GM12874 (cell line): ENCODE data around the gene IRGC.

ENCODE experiments used
- TF ChIP-seq, protein P1 (sequence below): IDR thresholded peaks from 2 replicates; pipeline ENCODE4 v1.5.1; 2011; ENCODE audit warnings: low read depth, mild to moderate bottlenecking, control low read depth, low read length, moderate library complexity; ENCODE audit not compliant: insufficient read depth

IRGC gene, protein sequence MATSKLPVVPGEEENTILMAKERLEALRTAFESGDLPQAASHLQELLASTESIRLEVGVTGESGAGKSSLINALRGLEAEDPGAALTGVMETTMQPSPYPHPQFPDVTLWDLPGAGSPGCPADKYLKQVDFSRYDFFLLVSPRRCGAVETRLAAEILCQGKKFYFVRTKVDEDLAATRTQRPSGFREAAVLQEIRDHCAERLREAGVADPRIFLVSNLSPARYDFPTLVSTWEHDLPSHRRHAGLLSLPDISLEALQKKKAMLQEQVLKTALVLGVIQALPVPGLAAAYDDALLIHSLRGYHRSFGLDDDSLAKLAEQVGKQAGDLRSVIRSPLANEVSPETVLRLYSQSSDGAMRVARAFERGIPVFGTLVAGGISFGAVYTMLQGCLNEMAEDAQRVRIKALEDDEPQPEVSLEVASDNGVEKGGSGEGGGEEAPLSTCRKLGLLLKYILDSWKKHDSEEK

DNA sequence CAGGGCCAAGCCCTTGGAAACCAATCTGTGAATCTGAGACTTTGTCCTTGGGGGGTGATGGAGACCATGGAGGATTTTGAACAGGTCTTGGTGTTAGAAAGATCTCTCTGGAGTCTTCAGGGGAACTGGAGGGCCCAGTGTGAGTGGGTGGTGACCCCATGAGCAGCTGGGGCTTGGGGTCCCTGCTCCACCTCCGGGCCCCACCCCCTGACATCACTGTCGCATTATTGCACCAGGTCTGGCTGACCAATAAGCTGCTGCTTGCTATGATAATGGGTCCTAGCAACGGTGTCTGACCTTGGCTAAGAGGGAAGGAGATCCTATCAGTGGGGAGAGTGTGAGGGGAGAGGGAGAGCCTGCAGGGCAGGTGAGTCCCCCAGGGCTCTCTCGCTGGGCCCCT is at the start of gene IRGC:
TSS of gene IRGC (plus strand) at position 301 of the 400 bp plus-strand sequence. CDS start 2,483 bp downstream, outside the sequence.
- TF ChIP-seq, protein P1, sequence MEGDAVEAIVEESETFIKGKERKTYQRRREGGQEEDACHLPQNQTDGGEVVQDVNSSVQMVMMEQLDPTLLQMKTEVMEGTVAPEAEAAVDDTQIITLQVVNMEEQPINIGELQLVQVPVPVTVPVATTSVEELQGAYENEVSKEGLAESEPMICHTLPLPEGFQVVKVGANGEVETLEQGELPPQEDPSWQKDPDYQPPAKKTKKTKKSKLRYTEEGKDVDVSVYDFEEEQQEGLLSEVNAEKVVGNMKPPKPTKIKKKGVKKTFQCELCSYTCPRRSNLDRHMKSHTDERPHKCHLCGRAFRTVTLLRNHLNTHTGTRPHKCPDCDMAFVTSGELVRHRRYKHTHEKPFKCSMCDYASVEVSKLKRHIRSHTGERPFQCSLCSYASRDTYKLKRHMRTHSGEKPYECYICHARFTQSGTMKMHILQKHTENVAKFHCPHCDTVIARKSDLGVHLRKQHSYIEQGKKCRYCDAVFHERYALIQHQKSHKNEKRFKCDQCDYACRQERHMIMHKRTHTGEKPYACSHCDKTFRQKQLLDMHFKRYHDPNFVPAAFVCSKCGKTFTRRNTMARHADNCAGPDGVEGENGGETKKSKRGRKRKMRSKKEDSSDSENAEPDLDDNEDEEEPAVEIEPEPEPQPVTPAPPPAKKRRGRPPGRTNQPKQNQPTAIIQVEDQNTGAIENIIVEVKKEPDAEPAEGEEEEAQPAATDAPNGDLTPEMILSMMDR: no peak

DNA sequence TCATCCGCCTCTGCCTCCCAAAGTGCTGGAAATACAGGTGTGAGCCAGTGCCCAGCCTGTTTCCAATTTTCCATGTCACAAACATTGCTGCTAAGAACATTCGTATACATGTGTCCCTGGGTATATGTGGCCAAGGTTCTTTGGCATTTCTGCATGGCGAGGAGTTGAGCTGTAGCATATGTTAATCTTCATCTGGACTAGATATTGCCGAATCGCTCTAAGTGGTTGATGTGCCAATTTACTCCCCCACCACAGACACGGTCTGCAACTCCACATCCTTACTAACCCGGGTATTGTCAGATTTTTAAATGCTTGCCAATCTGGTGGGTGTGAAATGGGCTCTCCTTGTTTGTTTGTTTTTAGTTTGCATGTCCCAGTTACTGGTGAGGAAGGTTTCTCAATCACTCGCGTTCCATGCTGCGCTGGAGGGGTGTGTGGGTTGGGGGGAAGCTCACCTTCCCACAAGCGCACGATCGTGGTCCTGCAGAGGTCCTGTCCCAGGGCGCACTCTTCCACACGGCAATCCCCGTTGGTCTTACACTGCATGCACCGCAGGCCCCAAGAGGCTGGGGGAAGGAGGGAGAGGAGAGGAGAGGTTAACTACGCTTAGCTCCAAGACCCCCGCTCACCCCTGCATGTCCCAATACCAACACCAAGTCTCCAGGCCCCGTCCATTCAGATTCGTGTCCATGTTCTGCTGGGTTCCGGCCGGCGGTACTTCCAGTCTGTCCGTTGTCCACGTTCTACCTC is 48.6 kb upstream of the IRGC start:
- TF ChIP-seq, protein P1: no peak

DNA sequence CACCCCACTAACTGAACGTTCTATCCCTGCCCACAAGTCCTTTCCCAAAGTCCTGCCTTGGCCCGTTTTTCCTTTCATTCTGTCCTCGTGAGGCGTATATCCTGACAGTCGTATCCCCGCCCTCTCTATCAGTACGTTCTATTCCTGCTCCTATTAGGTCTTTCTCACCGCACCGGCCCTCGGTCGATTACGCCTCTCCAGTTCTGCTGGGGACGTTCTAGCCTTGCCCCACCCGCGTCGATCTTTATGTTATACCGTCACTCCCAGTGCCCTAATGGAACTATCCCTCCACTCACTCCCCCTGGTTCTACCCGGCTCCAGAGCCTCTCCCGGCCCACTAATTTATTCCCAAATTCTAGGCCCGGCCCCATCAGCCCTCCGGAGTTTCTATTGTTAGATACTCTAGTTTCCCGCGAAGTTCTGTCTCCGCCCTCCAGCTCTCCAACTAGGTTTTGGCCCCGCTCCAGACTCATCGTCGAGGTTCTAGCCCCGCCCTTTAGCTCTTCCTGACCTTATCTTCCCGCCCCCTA is 47.9 kb upstream of the IRGC start:
- TF ChIP-seq, protein P1: no peak

DNA sequence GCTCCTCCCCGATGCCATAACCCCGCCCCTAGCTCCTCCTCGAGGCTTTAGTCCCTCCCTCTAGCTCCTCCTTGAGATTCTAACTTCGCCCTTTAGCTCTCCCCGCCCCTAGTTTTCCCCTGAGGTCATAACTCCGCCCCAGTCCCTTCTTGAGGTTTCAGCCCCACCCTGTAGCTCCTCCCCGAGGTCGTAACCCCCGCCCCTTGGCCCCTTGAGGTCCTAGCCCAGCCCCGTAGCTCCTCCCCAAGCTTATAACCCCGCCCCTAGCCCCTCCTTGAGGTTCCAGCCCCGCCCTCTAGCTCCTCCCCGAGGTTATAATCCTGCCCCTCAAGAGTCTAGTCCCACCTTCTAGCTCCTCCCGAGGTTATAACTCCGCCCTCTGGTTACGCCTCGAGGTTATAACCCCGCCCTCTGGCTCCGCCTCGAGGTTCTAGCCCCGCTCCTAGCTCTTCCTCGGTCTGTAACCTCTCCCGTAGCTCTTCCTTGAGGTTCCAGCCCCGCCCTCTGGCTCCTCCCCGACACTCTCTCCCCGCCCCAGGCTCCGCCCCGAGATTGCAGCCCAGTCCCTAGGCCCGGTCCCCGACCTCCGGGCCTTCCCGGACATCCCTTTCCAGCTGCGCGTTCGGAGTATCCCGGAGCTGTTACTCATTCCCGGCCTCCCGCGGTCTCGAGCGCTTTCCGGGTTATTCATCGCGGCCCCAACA is 47.3 kb upstream of the IRGC start:
- TF ChIP-seq, protein P1: no peak

DNA sequence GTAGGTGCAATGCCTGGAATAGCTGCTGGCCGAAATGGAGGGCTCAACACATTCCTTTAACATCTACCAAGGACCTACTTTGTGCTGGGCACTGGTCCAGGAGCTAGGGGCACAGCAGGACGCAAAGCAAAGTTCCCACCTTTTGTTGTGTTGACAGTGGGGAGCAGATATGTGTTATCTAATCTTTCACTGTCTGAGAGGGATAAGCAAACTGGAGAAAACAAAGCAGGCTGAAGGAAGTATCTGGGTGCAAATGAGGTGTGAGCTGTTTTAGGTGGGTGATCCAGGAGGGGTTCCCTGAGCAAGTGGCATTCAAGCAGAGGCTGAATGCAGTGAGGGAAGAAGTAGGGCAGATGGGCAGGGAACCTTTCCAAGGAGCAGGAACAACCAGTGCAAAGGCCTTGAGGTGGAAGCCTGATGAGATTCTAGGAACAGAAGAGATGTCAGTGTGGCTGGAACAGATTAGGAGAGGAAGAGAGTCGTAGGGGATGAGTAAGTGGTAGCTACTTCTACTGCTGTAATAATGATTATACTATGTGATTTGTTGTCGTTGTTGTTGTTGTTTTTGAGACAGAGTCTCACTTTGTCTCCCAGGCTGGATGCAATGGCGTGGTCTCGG is 43.7 kb upstream of the IRGC start:
- TF ChIP-seq, protein P1: no peak

DNA sequence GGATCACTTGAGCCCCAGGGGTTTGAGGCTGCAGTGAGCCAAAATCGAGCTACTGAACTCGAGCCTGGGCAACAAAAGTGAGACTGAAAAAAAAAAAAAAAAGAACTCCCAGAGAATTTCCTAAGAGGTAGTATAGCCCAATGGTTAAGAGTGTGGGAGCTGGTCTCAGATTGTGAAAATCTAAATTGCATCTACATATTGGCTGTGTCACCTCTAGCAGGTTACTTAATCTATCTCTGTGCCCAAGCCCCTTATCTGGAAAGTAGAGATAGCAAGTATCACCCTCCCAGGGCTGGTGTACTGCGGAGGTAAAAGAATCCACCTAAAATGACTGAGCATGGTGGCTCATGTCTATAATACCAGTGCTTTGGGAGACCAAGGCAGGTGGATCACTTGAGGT is 42.2 kb upstream of the IRGC start:
- TF ChIP-seq, protein P1: no peak
